ENCODE results near the gene ZNF598.

The ZNF598 gene

DNA sequence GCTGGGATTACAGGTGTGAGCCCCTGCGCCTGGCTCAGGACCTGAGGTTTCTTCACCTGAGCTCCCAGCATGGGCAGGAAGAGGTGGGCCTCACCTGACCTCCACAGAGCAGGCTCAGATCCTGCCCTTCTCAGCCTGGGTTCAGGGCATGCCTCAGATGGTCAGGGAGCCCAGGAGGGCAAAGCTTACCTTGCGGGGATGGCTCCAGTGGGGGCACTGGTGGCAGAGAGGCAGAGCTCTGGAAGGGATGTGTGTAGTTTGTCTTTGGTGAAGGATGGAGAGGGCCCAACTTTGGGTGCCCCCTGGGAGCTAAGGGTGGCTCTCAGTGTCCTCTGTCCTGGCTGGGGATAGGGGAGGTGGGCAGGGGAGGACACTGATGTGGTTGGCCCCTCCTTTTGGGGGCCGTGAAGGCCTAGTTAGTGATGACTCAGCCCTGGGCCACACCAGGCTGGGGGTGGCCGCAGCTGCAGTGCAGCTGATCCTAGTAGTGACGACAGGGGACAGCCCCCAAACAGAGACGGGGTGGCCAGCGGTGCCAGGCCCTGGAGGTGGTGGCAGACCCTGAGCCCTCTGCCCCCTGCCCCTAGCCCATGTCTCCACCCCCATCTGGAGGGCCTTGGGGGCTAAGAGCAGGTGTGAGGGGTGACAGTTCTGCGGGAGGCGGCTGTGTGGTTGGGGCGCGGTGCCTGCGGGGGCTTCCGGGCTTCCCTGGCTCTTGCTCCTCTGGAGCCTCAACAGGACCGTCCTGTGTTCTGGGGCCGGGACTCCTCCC, 22.9 kb upstream of the ZNF598 start:
- Histone ChIP-seq H3K36me3 (ENCODE audit: control insufficient read depth in 2 of 2, insufficient read depth in 1 of 2, low read length in 2 of 2) (peaks cover 0 to 15% of the 10 kb centered on the region in 2 experiments; a peak in 1 of 3 replicates), H3K27ac (ENCODE audit: extremely low read depth, low read depth, low read length) (no peak overlapping the region), H3K4me3 (ENCODE audit: low read depth, low read length) (no peak overlapping the region), H3K9me3 (ENCODE audit: control insufficient read depth, insufficient read depth, low read depth, low read length) (no peaks in the 10 kb centered on the region), H3K4me1 (ENCODE audit: control insufficient read depth, insufficient read depth, low read length) (peaks cover 4% of the 10 kb centered on the region; the same call in 1 of the 2 replicates)
- TF ChIP-seq SETDB1 (IDR thresholded peaks at IDR 0.05; ENCODE audit: insufficient read length, low read length) (no peak), GLIS2 (tag by site-specific recombination; IDR thresholded peaks at IDR 0.05) (peak; percentile 54), ZNF266 (tag by site-specific recombination; IDR thresholded peaks at IDR 0.05; ENCODE audit: low read depth) (no peak), ZBTB17 (tag by site-specific recombination; IDR thresholded peaks at IDR 0.05) (no peak), ZFP41 (tag by site-specific recombination; IDR thresholded peaks at IDR 0.05; ENCODE audit: borderline replicate concordance) (no peak), ZNF10 (tag by site-specific recombination; IDR thresholded peaks at IDR 0.05) (no peak), SP2 (tag by site-specific recombination; IDR thresholded peaks at IDR 0.05) (peak; percentile 15; the same call in 1 of the 2 replicates), ZNF701 (tag by site-specific recombination; IDR thresholded peaks at IDR 0.05) (no peak), GLIS1 (tag by site-specific recombination; IDR thresholded peaks at IDR 0.05) (no peak; the same call in 1 of the 2 replicates), BCL11B (tag by site-specific recombination; IDR thresholded peaks at IDR 0.05; ENCODE audit: low read depth) (no peak)
- TF ChIP-seq, protein P1, sequence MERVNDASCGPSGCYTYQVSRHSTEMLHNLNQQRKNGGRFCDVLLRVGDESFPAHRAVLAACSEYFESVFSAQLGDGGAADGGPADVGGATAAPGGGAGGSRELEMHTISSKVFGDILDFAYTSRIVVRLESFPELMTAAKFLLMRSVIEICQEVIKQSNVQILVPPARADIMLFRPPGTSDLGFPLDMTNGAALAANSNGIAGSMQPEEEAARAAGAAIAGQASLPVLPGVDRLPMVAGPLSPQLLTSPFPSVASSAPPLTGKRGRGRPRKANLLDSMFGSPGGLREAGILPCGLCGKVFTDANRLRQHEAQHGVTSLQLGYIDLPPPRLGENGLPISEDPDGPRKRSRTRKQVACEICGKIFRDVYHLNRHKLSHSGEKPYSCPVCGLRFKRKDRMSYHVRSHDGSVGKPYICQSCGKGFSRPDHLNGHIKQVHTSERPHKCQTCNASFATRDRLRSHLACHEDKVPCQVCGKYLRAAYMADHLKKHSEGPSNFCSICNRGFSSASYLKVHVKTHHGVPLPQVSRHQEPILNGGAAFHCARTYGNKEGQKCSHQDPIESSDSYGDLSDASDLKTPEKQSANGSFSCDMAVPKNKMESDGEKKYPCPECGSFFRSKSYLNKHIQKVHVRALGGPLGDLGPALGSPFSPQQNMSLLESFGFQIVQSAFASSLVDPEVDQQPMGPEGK (tag by site-specific recombination; IDR thresholded peaks at IDR 0.05) = peak; percentile 76; the same call in 1 of the 2 replicates
- TF ChIP-seq, protein P2, sequence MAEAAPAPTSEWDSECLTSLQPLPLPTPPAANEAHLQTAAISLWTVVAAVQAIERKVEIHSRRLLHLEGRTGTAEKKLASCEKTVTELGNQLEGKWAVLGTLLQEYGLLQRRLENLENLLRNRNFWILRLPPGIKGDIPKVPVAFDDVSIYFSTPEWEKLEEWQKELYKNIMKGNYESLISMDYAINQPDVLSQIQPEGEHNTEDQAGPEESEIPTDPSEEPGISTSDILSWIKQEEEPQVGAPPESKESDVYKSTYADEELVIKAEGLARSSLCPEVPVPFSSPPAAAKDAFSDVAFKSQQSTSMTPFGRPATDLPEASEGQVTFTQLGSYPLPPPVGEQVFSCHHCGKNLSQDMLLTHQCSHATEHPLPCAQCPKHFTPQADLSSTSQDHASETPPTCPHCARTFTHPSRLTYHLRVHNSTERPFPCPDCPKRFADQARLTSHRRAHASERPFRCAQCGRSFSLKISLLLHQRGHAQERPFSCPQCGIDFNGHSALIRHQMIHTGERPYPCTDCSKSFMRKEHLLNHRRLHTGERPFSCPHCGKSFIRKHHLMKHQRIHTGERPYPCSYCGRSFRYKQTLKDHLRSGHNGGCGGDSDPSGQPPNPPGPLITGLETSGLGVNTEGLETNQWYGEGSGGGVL (tag by site-specific recombination; IDR thresholded peaks at IDR 0.05) = no peak
- CTCF ChIA-PET = interaction anchor here (0.8 to 1.0 kb wide), 3 partner anchors 14 to 108 kb away, joined by 3 to 5 read pairs (median 3); no protein-coding TSS in a partner anchor
- POLR2A ChIA-PET = interaction anchor here (2.6 kb wide), 1 partner anchor 123 kb away, joined by 16 read pairs; the partner anchor contains the start of gene TRAF7

DNA sequence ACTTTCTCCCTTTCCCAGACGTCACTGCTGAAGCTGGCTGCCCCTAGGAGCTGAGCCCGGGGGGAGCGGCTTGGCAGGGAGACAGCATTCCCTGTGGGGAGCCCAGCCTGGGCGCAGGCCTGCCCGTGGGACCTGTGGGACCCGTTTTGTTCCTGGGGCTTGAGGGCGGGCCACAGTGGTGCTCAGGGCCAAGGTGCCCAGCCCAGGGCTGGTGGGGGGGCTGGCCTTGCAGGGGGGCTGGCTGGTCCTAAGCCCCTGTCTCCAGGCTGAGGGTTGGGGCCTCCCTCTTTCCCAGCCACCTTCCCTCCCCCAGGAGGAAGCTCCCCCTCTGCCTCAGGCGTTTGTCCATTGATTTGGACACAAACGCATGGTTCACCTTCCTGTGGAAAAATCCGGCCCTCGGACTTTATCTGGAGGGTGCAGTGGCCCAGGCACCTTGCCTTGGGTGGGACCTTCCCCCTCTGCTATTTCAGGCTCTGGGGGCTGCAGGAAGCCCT, 21.5 kb upstream of the ZNF598 start:
- POLR2A ChIA-PET = no interaction called here
- peak; percentile 63 for TF ChIP-seq ZNF341 (tag by site-specific recombination; IDR thresholded peaks at IDR 0.05; ENCODE audit: low read depth)
- TF ChIP-seq, protein P1 (tag by site-specific recombination; IDR thresholded peaks at IDR 0.05) = peak; percentile 40; the same call in 1 of the 2 replicates
- TF ChIP-seq RBAK (tag by site-specific recombination; IDR thresholded peaks at IDR 0.05) = no peak
- peak; percentile 34 for TF ChIP-seq GLIS1 (tag by site-specific recombination; IDR thresholded peaks at IDR 0.05)
- TF ChIP-seq ZNF433 (tag by site-specific recombination; IDR thresholded peaks at IDR 0.05; ENCODE audit: low read depth) = no peak
- 0 out of 2 replicates have a peak, but pooled peaks have one; percentile 11 for TF ChIP-seq IKZF3 (tag by site-specific recombination; IDR thresholded peaks at IDR 0.05)
- TF ChIP-seq YY2 (tag by site-specific recombination; IDR thresholded peaks at IDR 0.05) = no peak
- peak; percentile 43 for TF ChIP-seq ZBTB8A (tag by site-specific recombination; IDR thresholded peaks at IDR 0.05)
- TF ChIP-seq ZNF654 (tag by site-specific recombination; IDR thresholded peaks at IDR 0.05; ENCODE audit: low read depth) = no peak
- peak; percentile 84 for TF ChIP-seq ZIC2 (tag by site-specific recombination; IDR thresholded peaks at IDR 0.05)
- TF ChIP-seq ZNF202 (tag by site-specific recombination; IDR thresholded peaks at IDR 0.05; ENCODE audit: borderline replicate concordance) = no peak
- TF ChIP-seq GLIS2 (tag by site-specific recombination; IDR thresholded peaks at IDR 0.05) = peak; percentile 56
- no peak overlapping the region for H3K27ac ChIP-seq (ENCODE audit: extremely low read depth, low read depth, low read length)
- H3K4me3 ChIP-seq (ENCODE audit: low read depth, low read length) = no peak overlapping the region
- H3K9me3 ChIP-seq (ENCODE audit: control insufficient read depth, insufficient read depth, low read depth, low read length) = no peaks in the 10 kb centered on the region
- CTCF ChIA-PET = no interaction called here
- H3K4me1 ChIP-seq (ENCODE audit: control insufficient read depth, insufficient read depth, low read length) = peaks cover 1% of the 10 kb centered on the region; the same call in 1 of the 2 replicates
- peaks cover 0 to 4% of the 10 kb centered on the region in 2 experiments; a peak in 1 of 3 replicates for H3K36me3 ChIP-seq (ENCODE audit: control insufficient read depth in 2 of 2, insufficient read depth in 1 of 2, low read length in 2 of 2)
